Heart right ventricle (tissue), 16 donors: Measurements from ENCODE around the gene MDN1. TPM values are rescaled to one million over a fixed set of nuclear protein-coding genes. Genes with fewer than 3 reads are reported as not detected.

Experiments used
- ATAC-seq, 8 donors: fragments of 200-7000 bp; cut with Tn5 transposase; one replicate each; pipeline ENCODE4 v1.9.1; 2020; ENCODE audit warnings: mild to moderate bottlenecking in 8 of 8, moderate library complexity in 8 of 8, moderate number of reproducible peaks in 1 of 8
- DNase-seq, 2 donors: peaks; one replicate each; pipeline ENCODE4 v3.0.0-alpha.2; 2020
- H3K27ac ChIP-seq, 10 donors: fragments of 200-600 bp; sonication (generic) in 2 of 10; one replicate each; pipeline versions ENCODE4 v1.5.0 to v1.8.0; 2020 to 2022; ENCODE audit warnings: mild to moderate bottlenecking in 3 of 10
- H3K27me3 ChIP-seq, 7 donors: fragments of 200-600 bp; one replicate each; pipeline ENCODE4 v1.8.0; 2021 to 2022; ENCODE audit warnings: mild to moderate bottlenecking in 2 of 7
- H3K36me3 ChIP-seq, 9 donors: fragments of 200-600 bp; sonication (generic) in 1 of 9; one replicate each; pipeline versions ENCODE4 v1.5.0 to v1.8.0; 2020 to 2022; ENCODE audit warnings: mild to moderate bottlenecking in 2 of 9
- H3K4me1 ChIP-seq, 9 donors: fragments of 200-600 bp; sonication (generic) in 1 of 9; one replicate each; pipeline versions ENCODE4 v1.5.0 to v1.8.0; 2020 to 2022; ENCODE audit warnings: mild to moderate bottlenecking in 4 of 9
- H3K4me3 ChIP-seq, 10 donors: fragments of 200-600 bp; sonication (generic) in 2 of 10; one replicate each; pipeline versions ENCODE4 v1.5.0 to v1.8.0; 2020 to 2022; ENCODE audit warnings: mild to moderate bottlenecking in 7 of 10, moderate library complexity in 2 of 10
- H3K9me3 ChIP-seq, 11 donors: fragments of 200-600 bp in 10 of 11; sonication (generic) in 2 of 11; one replicate each; pipeline versions ENCODE4 v1.5.0 to v1.8.0; 2013 to 2022; ENCODE audit warnings: mild to moderate bottlenecking in 2 of 11, control low read depth in 1 of 11, moderate library complexity in 1 of 11
- CTCF ChIP-seq, 9 donors: fragments of 200-600 bp; sonication (generic) in 2 of 9; IDR thresholded peaks; one replicate each; pipeline versions ENCODE4 v1.5.0 to v1.8.0; 2021 to 2022; ENCODE audit warnings: antibody characterized with exemption in 9 of 9, mild to moderate bottlenecking in 5 of 9, moderate library complexity in 1 of 9
- WGBS, 2 donors: extraction: QIAGEN DNeasy Blood & Tissue Kit; methylation state at CpG; one replicate each; pipeline ENCODE4 v1.1.7; 2013; ENCODE audit warnings: inconsistent platforms in 1 of 2; 5-methylcytosine and 5-hydroxymethylcytosine counted together
- intact Hi-C, 10 donors: fragments of 100-400 bp; cut with DNase I; formaldehyde crosslinking; loops; one replicate each; pipeline versions ENCODE4 v1.11.1 to v1.14.2; 2022
- polyA plus RNA-seq, 2 donors: library from polyadenylated mRNA; stranded (reverse); fragments of 200-250 nt; gene quantifications; one replicate each; pipeline ENCODE4 v1.2.3, GENCODE V29; 2013
- total RNA-seq, 10 donors: library from RNA; stranded (reverse); fragmentation: NEBNext Ultra II Directional in 3 of 10; extraction: Animal tissue kit (Norgen Biotek cat#: 25700) in 3 of 10; gene quantifications; one replicate each; pipeline versions ENCODE4 v1.2.1 to v1.2.4, GENCODE V29; 2021 to 2023
- donor health status: Arrhythmogenic right ventricular cardiomyopathy.
- donor health status: ischemic (EF 13 %, LVEDD 7.1; RV severe dilation, severe dysfunction).
- donor health status: healthy with polysubstance abuse.
- donor health status: DM: no; HTN: yes; CAD: no.
- donor health status: DM: no; HTN: no; CAD: no.
- donor health status: ischemic (EF 25% LVEDD 6.9; RV normal size, moderate dysfunction).
- donor health status: ischemic (EF 25% LVEDD 5.7; RV mildly dilated, moderate dysfunction).
- donor health status: healthy.
- donor health status: DM: yes; HTN: yes; CAD: no.
- donor health status: Ischemic cardiomyopathy.
- donor health status: ischemic (EF 35%, LVEDD 5.7; RV mildly dilated, moderate dysfunction).
- donor health status: nonischemic (EF 11% LVEDD 7.7; RV severe dilation, severe dysfunction).
- donor health status: DM: yes; HTN: yes; CAD: no.
- donor health status: PGD.
- donor health status: ischemic (EF 29% LVEDD 5.4; RV normal size, mild dysfunction).
- donor health status: nonischemic (EF 23%, LVEDD 6.1; RV moderate dilation, normal function).

The MDN1 gene
- total and polyA plus RNA-seq, 12 donors: 8.6 to 41.2 (median 27.5) TPM

GRCh38 chr6:89596484-89596883, 223.1 kb downstream of the MDN1 start:
- no peaks in the 10 kb centered on the region for H3K36me3 ChIP-seq
- DNase-seq (no peak), ATAC-seq (peak in 1 of 8 donors; percentile 54)
- no peaks in the 10 kb centered on the region for H3K9me3 ChIP-seq
- TF ChIP-seq CTCF (IDR thresholded peaks at IDR 0.05): no peak
- peaks cover 0 to 23% (median 3%) of the 10 kb centered on the region in 9 donors for H3K4me1 ChIP-seq
- intact Hi-C loops: loop anchor here in 2 of 10 donors (5.0 to 10.0 kb wide), 2 partner anchors 62 to 164 kb away; partner anchors contain the start of gene ANKRD6 (in 1 of the 2)
- H3K27me3 ChIP-seq: no peaks in the 10 kb centered on the region
- H3K27ac ChIP-seq: no peak overlapping the region
- H3K4me3 ChIP-seq: no peak overlapping the region
- 96 to 98% methylated on average over 1 of the region's 1 CpG for WGBS, 2 donors

GRCh38 chr6:89596056-89596455, 223.5 kb downstream of the MDN1 start:
- H3K27me3 ChIP-seq: no peaks in the 10 kb centered on the region
- intact Hi-C loops: loop anchor here in 2 of 10 donors (5.0 to 10.0 kb wide), 2 partner anchors 61 to 164 kb away; partner anchors contain the start of gene ANKRD6 (in 1 of the 2)
- WGBS, 2 donors: 87 to 90% methylated on average over 2 of the region's 2 CpGs
- H3K27ac ChIP-seq: no peak overlapping the region
- ATAC-seq: no peak
- peaks cover 0 to 23% (median 3%) of the 10 kb centered on the region in 9 donors for H3K4me1 ChIP-seq
- H3K36me3 ChIP-seq: no peaks in the 10 kb centered on the region
- no peaks in the 10 kb centered on the region for H3K9me3 ChIP-seq
- no peak for DNase-seq
- no peak for TF ChIP-seq CTCF (IDR thresholded peaks at IDR 0.05)
- no peak overlapping the region for H3K4me3 ChIP-seq

Other genes starting within 250 kb of the MDN1 start
- gene LYRM2, start 181.0 kb downstream of the MDN1 start, total RNA-seq: 10 to 100 TPM; 36.2 to 58.2 (median 46.9) TPM
- gene LYRM2, start 181.0 kb downstream of the MDN1 start, polyA plus RNA-seq: 10 to 100 TPM; 10.9 to 16.4 TPM
- gene CASP8AP2, start 10.1 kb upstream of the MDN1 start, total RNA-seq: 10 to 100 TPM in 9 of 10 donors, 1 to 10 TPM in 1; 9.8 to 15.9 (median 12.4) TPM
- gene CASP8AP2, start 10.1 kb upstream of the MDN1 start, polyA plus RNA-seq: 1 to 10 TPM; 2.2 to 9.9 TPM
- gene GJA10, start 74.7 kb upstream of the MDN1 start, total RNA-seq: not detected
- not detected for gene GJA10, start 74.7 kb upstream of the MDN1 start, polyA plus RNA-seq